Activated CD8-positive, alpha-beta memory T cell treated with anti-CD3 and anti-CD28 coated beads, Interleukin-2, amount 10 ng/mL, durations not matched to agents 7 days and 5 days (primary cell): ENCODE measurements around the gene ABCC12. TPM values are rescaled to one million over a fixed set of nuclear protein-coding genes. Genes with fewer than 3 reads are reported as not detected.

Experiments used
- ATAC-seq: fragments of 150-1000 bp; cut with Tn5 transposase; one replicate; pipeline ENCODE4 v1.10.0; 2021; ENCODE audit warnings: moderate library complexity
- CTCF ChIA-PET: fragments of 350-600 bp; sonication (Branson Sonifier 250); formaldehyde crosslinking; loops from one replicate; lab custom pipeline; 2021; ENCODE audit warnings: antibody characterized with exemption; lab: Charles Lee
- DNase-seq: peaks from one replicate; pipeline ENCODE4 v3.0.0-alpha.2; 2020
- H3K27ac Mint-ChIP-seq: one replicate; pipeline ENCODE4 v1.8.0; 2021; ENCODE audit warnings: mild to moderate bottlenecking, mixed read lengths
- H3K27me3 Mint-ChIP-seq: one replicate; pipeline ENCODE4 v1.8.0; 2021; ENCODE audit warnings: mixed read lengths
- H3K36me3 Mint-ChIP-seq: one replicate; pipeline ENCODE4 v1.8.0; 2021; ENCODE audit warnings: mild to moderate bottlenecking, mixed read lengths
- H3K4me1 Mint-ChIP-seq: one replicate; pipeline ENCODE4 v1.8.0; 2021; ENCODE audit warnings: mixed read lengths
- H3K4me3 Mint-ChIP-seq: one replicate; pipeline ENCODE4 v1.8.0; 2021; ENCODE audit warnings: mild to moderate bottlenecking, moderate library complexity, mixed read lengths
- H3K9me3 Mint-ChIP-seq: one replicate; pipeline ENCODE4 v1.8.0; 2022; ENCODE audit warnings: low read depth, mixed read lengths
- total RNA-seq, 2 experiments: library from RNA; stranded (reverse); gene quantifications; one replicate each; pipeline ENCODE4 v1.2.3, GENCODE V29; 2021

ABCC12 gene
- total RNA-seq, 2 experiments from 2014 or later: not detected

GRCh38 chr16:48118841-48119240, 37.0 kb downstream of the ABCC12 start:
- H3K27ac Mint-ChIP-seq: no peak overlapping the region
- H3K4me1 Mint-ChIP-seq: peaks cover 13% of the 10 kb centered on the region
- DNase-seq (no peak), ATAC-seq (no peak)
- H3K36me3 Mint-ChIP-seq: no peaks in the 10 kb centered on the region
- no peak overlapping the region for H3K4me3 Mint-ChIP-seq
- CTCF ChIA-PET: no interaction called here
- H3K27me3 Mint-ChIP-seq: peaks cover 5% of the 10 kb centered on the region
- H3K9me3 Mint-ChIP-seq: no peaks in the 10 kb centered on the region

GRCh38 chr16:48117217-48118105, 38.3 kb downstream of the ABCC12 start:
- CTCF ChIA-PET: interaction anchor here (0.9 to 1.8 kb wide), 3 partner anchors 8 to 975 kb away, joined by 3 to 5 read pairs (median 5); no protein-coding TSS in a partner anchor
- H3K27ac Mint-ChIP-seq: no peak overlapping the region
- peak; percentile 66 for ATAC-seq

GRCh38 chr16:48115299-48115698, 40.5 kb downstream of the ABCC12 start:
- CTCF ChIA-PET: interaction anchor here (1.4 kb wide), 1 partner anchor 1167 kb away, joined by 3 read pairs; no protein-coding TSS in a partner anchor
- Mint-ChIP-seq H3K36me3 (no peaks in the 10 kb centered on the region), H3K4me1 (no peaks in the 10 kb centered on the region), H3K27me3 (peaks cover 15% of the 10 kb centered on the region), H3K4me3 (no peak overlapping the region), H3K9me3 (no peaks in the 10 kb centered on the region), H3K27ac (no peak overlapping the region)
- no peak for DNase-seq
- no peak for ATAC-seq

More at GRCh38 chr16:48117217-48118105, 38.3 kb downstream of the ABCC12 start:
- H3K4me3 Mint-ChIP-seq: no peak overlapping the region
- peaks cover 5% of the 10 kb centered on the region for H3K27me3 Mint-ChIP-seq
- H3K36me3 Mint-ChIP-seq: no peaks in the 10 kb centered on the region
- H3K9me3 Mint-ChIP-seq: no peaks in the 10 kb centered on the region
- DNase-seq: peak; percentile 58
- H3K4me1 Mint-ChIP-seq: peaks cover 2% of the 10 kb centered on the region

- CTCF ChIA-PET: interaction anchor here (2.3 kb wide), 1 partner anchor 973 kb away, joined by 9 read pairs; no protein-coding TSS in a partner anchor
- Mint-ChIP-seq H3K9me3 (no peaks in the 10 kb centered on the region), H3K27ac (no peak overlapping the region), H3K4me3 (no peak overlapping the region), H3K36me3 (no peaks in the 10 kb centered on the region), H3K4me1 (no peaks in the 10 kb centered on the region), H3K27me3 (peaks cover 17% of the 10 kb centered on the region)
- ATAC-seq (no peak), DNase-seq (no peak)
Measured at GRCh38 chr16:48114410-48114809, 41.4 kb downstream of the ABCC12 start.

- no peaks in the 10 kb centered on the region for H3K36me3 Mint-ChIP-seq
Measured at GRCh38 chr16:48113471-48113870, 42.3 kb downstream of the ABCC12 start.

GRCh38 chr16:48113001-48113400, 42.8 kb downstream of the ABCC12 start:
- Mint-ChIP-seq H3K9me3 (no peaks in the 10 kb centered on the region), H3K27me3 (peaks cover 17% of the 10 kb centered on the region)
- no peak for ATAC-seq

More at GRCh38 chr16:48113471-48113870, 42.3 kb downstream of the ABCC12 start:
- DNase-seq (no peak), ATAC-seq (no peak)
- no peak overlapping the region for H3K4me3 Mint-ChIP-seq
- CTCF ChIA-PET: interaction anchor here (2.3 kb wide), 1 partner anchor 972 kb away, joined by 9 read pairs; no protein-coding TSS in a partner anchor
- H3K27ac Mint-ChIP-seq: no peak overlapping the region
- H3K9me3 Mint-ChIP-seq: no peaks in the 10 kb centered on the region
- no peaks in the 10 kb centered on the region for H3K4me1 Mint-ChIP-seq
- peaks cover 17% of the 10 kb centered on the region for H3K27me3 Mint-ChIP-seq

GRCh38 chr16:48112600-48112999, 43.2 kb downstream of the ABCC12 start:
- Mint-ChIP-seq H3K4me1 (no peaks in the 10 kb centered on the region), H3K4me3 (no peak overlapping the region), H3K9me3 (no peaks in the 10 kb centered on the region), H3K36me3 (no peaks in the 10 kb centered on the region), H3K27ac (no peak overlapping the region), H3K27me3 (peaks cover 17% of the 10 kb centered on the region)
- DNase-seq (no peak), ATAC-seq (no peak)
- CTCF ChIA-PET: interaction anchor here (1.0 to 2.3 kb wide), 2 partner anchors 968 to 971 kb away, joined by 3 to 9 read pairs; no protein-coding TSS in a partner anchor

More at GRCh38 chr16:48113001-48113400, 42.8 kb downstream of the ABCC12 start:
- CTCF ChIA-PET: interaction anchor here (1.0 to 2.3 kb wide), 2 partner anchors 968 to 972 kb away, joined by 3 to 9 read pairs; no protein-coding TSS in a partner anchor
- DNase-seq: no peak
- Mint-ChIP-seq H3K36me3 (no peaks in the 10 kb centered on the region), H3K27ac (no peak overlapping the region), H3K4me1 (no peaks in the 10 kb centered on the region), H3K4me3 (no peak overlapping the region)

GRCh38 chr16:48110982-48111381, 44.8 kb downstream of the ABCC12 start:
- Mint-ChIP-seq H3K4me3 (no peak overlapping the region), H3K4me1 (no peaks in the 10 kb centered on the region), H3K9me3 (no peaks in the 10 kb centered on the region), H3K36me3 (no peaks in the 10 kb centered on the region), H3K27ac (no peak overlapping the region), H3K27me3 (peaks cover 17% of the 10 kb centered on the region)
- no peak for ATAC-seq
- CTCF ChIA-PET: no interaction called here
- no peak for DNase-seq

GRCh38 chr16:48110000-48110399, 45.8 kb downstream of the ABCC12 start:
- Mint-ChIP-seq H3K27me3 (peaks cover 15% of the 10 kb centered on the region), H3K36me3 (no peaks in the 10 kb centered on the region), H3K4me1 (no peaks in the 10 kb centered on the region), H3K4me3 (no peak overlapping the region), H3K27ac (no peak overlapping the region), H3K9me3 (no peaks in the 10 kb centered on the region)
- no peak for ATAC-seq
- DNase-seq: no peak
- CTCF ChIA-PET: interaction anchor here (1.3 kb wide), 1 partner anchor 8 kb away, joined by 3 read pairs; no protein-coding TSS in a partner anchor

- CTCF ChIA-PET: interaction anchor here (1.3 kb wide), 1 partner anchor 8 kb away, joined by 3 read pairs; no protein-coding TSS in a partner anchor
- H3K4me3 Mint-ChIP-seq: no peak overlapping the region
- H3K27me3 Mint-ChIP-seq: peaks cover 14% of the 10 kb centered on the region
- H3K4me1 Mint-ChIP-seq: no peaks in the 10 kb centered on the region
- H3K27ac Mint-ChIP-seq: no peak overlapping the region
- no peaks in the 10 kb centered on the region for H3K9me3 Mint-ChIP-seq
- no peaks in the 10 kb centered on the region for H3K36me3 Mint-ChIP-seq
- ATAC-seq: no peak
- no peak for DNase-seq
Measured at GRCh38 chr16:48109475-48109874, 46.3 kb downstream of the ABCC12 start.

GRCh38 chr16:48106446-48106845, 49.3 kb downstream of the ABCC12 start:
- ATAC-seq: no peak
- Mint-ChIP-seq H3K4me1 (peaks cover 2% of the 10 kb centered on the region), H3K9me3 (no peaks in the 10 kb centered on the region), H3K36me3 (no peaks in the 10 kb centered on the region), H3K27ac (no peak overlapping the region), H3K4me3 (no peak overlapping the region), H3K27me3 (peaks cover 16% of the 10 kb centered on the region)
- no peak for DNase-seq
- CTCF ChIA-PET: no interaction called here
